Measurements from ENCODE around the gene DNAH17.
A peak's percentile ranks its signal among the peaks of the same experiment; 100 is the strongest.

DNAH17 gene

GRCh38 chr17:78577296-78577695 is at the start of gene DNAH17:
DNAH17 (minus strand) TSS chr17:78577396; CDS start chr17:78575057, 2,339 bp downstream.
- no peak for DNase-seq

- DNase-seq = no peak
These were observed 47.3 kb upstream of the DNAH17 start for GRCh38 chr17:78624324-78625151.

GRCh38 chr17:78623541-78623940 is 46.3 kb upstream of the DNAH17 start:
- DNase-seq = no peak

- no peak for DNase-seq
These were observed 45.5 kb upstream of the DNAH17 start for GRCh38 chr17:78622491-78623265.

- no peak for DNase-seq
These were observed 44.7 kb upstream of the DNAH17 start for GRCh38 chr17:78621720-78622490.

GRCh38 chr17:78620099-78620498 is 42.9 kb upstream of the DNAH17 start:
- DNase-seq = no peak

GRCh38 chr17:78619334-78619733 is 42.1 kb upstream of the DNAH17 start:
- no peak for DNase-seq

- no peak for DNase-seq
These were observed 41.3 kb upstream of the DNAH17 start for GRCh38 chr17:78618264-78619066.

- peak; percentile 21 for DNase-seq
These were observed 40.4 kb upstream of the DNAH17 start for GRCh38 chr17:78617511-78618061.

GRCh38 chr17:78616946-78617345 is 39.8 kb upstream of the DNAH17 start:
- DNase-seq = no peak

GRCh38 chr17:78615631-78616030 is 38.4 kb upstream of the DNAH17 start:
- DNase-seq = no peak

GRCh38 chr17:78613416-78613815 is 36.2 kb upstream of the DNAH17 start:
- peak; percentile 5 for DNase-seq

GRCh38 chr17:78611607-78612006 is 34.4 kb upstream of the DNAH17 start:
- DNase-seq = peak; percentile 45

GRCh38 chr17:78610951-78611511 is 33.8 kb upstream of the DNAH17 start:
- DNase-seq = no peak

- DNase-seq = peak; percentile 3
These were observed 32.0 kb upstream of the DNAH17 start for GRCh38 chr17:78609191-78609641.

GRCh38 chr17:78608804-78609186 is 31.6 kb upstream of the DNAH17 start:
- no peak for DNase-seq

GRCh38 chr17:78608122-78608803 is 31.1 kb upstream of the DNAH17 start:
- DNase-seq = no peak

- DNase-seq = no peak
These were observed 29.8 kb upstream of the DNAH17 start for GRCh38 chr17:78607038-78607437.

GRCh38 chr17:78605886-78606285 is 28.7 kb upstream of the DNAH17 start:
- DNase-seq = no peak

- DNase-seq = no peak
These were observed 28.2 kb upstream of the DNAH17 start for GRCh38 chr17:78605429-78605828.

- DNase-seq = no peak
These were observed 25.1 kb upstream of the DNAH17 start for GRCh38 chr17:78602246-78602645.
